Kidney (tissue), 14 donors: ENCODE data around the gene ID3. TPM values are rescaled to one million over a fixed set of nuclear protein-coding genes. Genes with fewer than 3 reads are reported as not detected.

ENCODE experiments used
- DNase-seq, 5 donors: peaks; one replicate each; pipeline ENCODE4 v3.0.0-alpha.2; 2013 to 2020
- FAIRE-seq: peaks from 2 replicates; lab custom pipeline; 2012; peaks lifted over from hg19 to GRCh38; lab: Jason Lieb, UNC
- H3K27ac ChIP-seq, 2 donors: one replicate each; pipeline ENCODE4 v1.7.0; 2013; ENCODE audit warnings: low read depth in 2 of 2, low read length in 2 of 2, inconsistent platforms in 1 of 2
- H3K27me3 ChIP-seq: one replicate; pipeline ENCODE4 v1.7.1; 2013; ENCODE audit warnings: low read length, inconsistent platforms; ENCODE audit not compliant: control insufficient read depth, insufficient read depth
- H3K36me3 ChIP-seq, 3 donors: one replicate each; pipeline versions ENCODE4 v1.7.0 to v1.7.1; 2013; ENCODE audit warnings: low read length in 3 of 3, control low read depth in 1 of 3, inconsistent platforms in 1 of 3; ENCODE audit not compliant: insufficient read depth in 3 of 3, control insufficient read depth in 2 of 3
- H3K4me1 ChIP-seq, 3 donors: one replicate each; pipeline versions ENCODE4 v1.7.0 to v1.7.1; 2013; ENCODE audit warnings: low read length in 3 of 3, inconsistent platforms in 1 of 3, low read depth in 1 of 3; ENCODE audit not compliant: control insufficient read depth in 2 of 3, insufficient read depth in 2 of 3
- H3K4me3 ChIP-seq, 3 donors: one replicate each; pipeline versions ENCODE4 v1.7.0 to v1.8.1; 2013; ENCODE audit warnings: low read length in 3 of 3, control low read depth in 1 of 3, inconsistent platforms in 1 of 3
- H3K9ac ChIP-seq, 3 donors: one replicate each; pipeline versions ENCODE4 v1.7.0 to v1.7.1; 2013; ENCODE audit warnings: low read length in 3 of 3, control low read depth in 1 of 3, inconsistent platforms in 1 of 3
- H3K9me3 ChIP-seq, 3 donors: one replicate each; pipeline versions ENCODE4 v1.7.0 to v1.7.1; 2013; ENCODE audit warnings: low read length in 3 of 3, control low read depth in 1 of 3, inconsistent platforms in 1 of 3; ENCODE audit not compliant: control insufficient read depth in 2 of 3, insufficient read depth in 1 of 3
- CTCF ChIP-seq: IDR thresholded peaks from 3 replicates; pipeline ENCODE4 v1.5.1; 2012; ENCODE audit warnings: mild to moderate bottlenecking, moderate library complexity, borderline replicate concordance; ENCODE audit not compliant: insufficient read depth; ENCODE audit errors: extremely low read depth
- intact Hi-C: fragments of 100-400 bp; cut with DNase I; formaldehyde crosslinking; loops from one replicate; pipeline ENCODE4 v1.11.1; 2022
- polyA plus RNA-seq: library from polyadenylated mRNA; stranded (reverse); fragments of 350-450 nt; fragmentation: Illumina TruSeq; extraction: RNeasy Lipid Tissue Mini Kit (QIAGEN cat#74804); gene quantifications from one replicate; pipeline ENCODE4 v1.2.3, GENCODE V29; 2014; ENCODE audit warnings: low read depth, low replicate concordance; ENCODE audit not compliant: insufficient read depth
- total RNA-seq: library from RNA; stranded (reverse); fragmentation: NEBNext Ultra II Directional; extraction: Animal tissue kit (Norgen Biotek cat#: 25700); gene quantifications from one replicate; pipeline ENCODE4 v1.2.1, GENCODE V29; 2021
- donor health status: control.
- donor health status: control.
- donor health status: control.
- donor health status: control.
- donor health status: control.
- donor health status: DM: yes; HTN: yes; CAD: no.
- donor health status: Normal renal cell carcinoma (clear cell type).

ID3 gene
- total and polyA plus RNA-seq, 2 donors from 2014 or later, result 97.8 to 157 TPM

- Histone ChIP-seq H3K9me3 (no peaks in the 10 kb centered on the region), H3K27ac (no peak overlapping the region), H3K4me3 (peak overlapping the region in 2 of 3 donors; percentile 21 to 26), H3K9ac (no peak overlapping the region), H3K4me1 (peaks cover 0 to 16% (median 0%) of the 10 kb centered on the region in 3 donors), H3K27me3 (no peaks in the 10 kb centered on the region), H3K36me3 (no peaks in the 10 kb centered on the region)
- TF ChIP-seq CTCF, result no peak
- no peak for FAIRE-seq
- no peak for DNase-seq
- intact Hi-C loops, result no loop called here
Observed at GRCh38 chr1:23530087-23530746, 29.1 kb downstream of the ID3 start.

GRCh38 chr1:23529146-23530086, 29.9 kb downstream of the ID3 start:
- Histone ChIP-seq H3K27me3 (no peaks in the 10 kb centered on the region), H3K36me3 (no peaks in the 10 kb centered on the region), H3K4me1 (peaks cover 0 to 16% (median 0%) of the 10 kb centered on the region in 3 donors), H3K4me3 (peak overlapping the region in 1 of 3 donors; percentile 26), H3K9ac (no peak overlapping the region), H3K27ac (no peak overlapping the region), H3K9me3 (no peaks in the 10 kb centered on the region)
- no peak for TF ChIP-seq CTCF
- FAIRE-seq, result no peak
- DNase-seq, result no peak
- intact Hi-C loops, result no loop called here

GRCh38 chr1:23528250-23528978, 30.9 kb downstream of the ID3 start:
- H3K9ac ChIP-seq, result no peak overlapping the region
- no peaks in the 10 kb centered on the region for H3K36me3 ChIP-seq
- no peak overlapping the region for H3K27ac ChIP-seq
- H3K4me1 ChIP-seq, result peaks cover 0 to 16% (median 0%) of the 10 kb centered on the region in 3 donors
- intact Hi-C loops, result no loop called here
- FAIRE-seq (no peak), DNase-seq (peak in 3 of 5 donors; percentile 29 to 93 (median 61))
- H3K4me3 ChIP-seq, result peak overlapping the region in 1 of 3 donors; percentile 23
- H3K27me3 ChIP-seq, result no peaks in the 10 kb centered on the region
- TF ChIP-seq CTCF, result no peak
- no peaks in the 10 kb centered on the region for H3K9me3 ChIP-seq
